GM19193 (cell line): ENCODE results near the gene ITSN1.

Experiments used
- POLR2A ChIP-seq: IDR thresholded peaks from 4 replicates; pipeline ENCODE4 v1.6.1; 2011; ENCODE audit not compliant: insufficient read depth, insufficient read length; ENCODE audit errors: extremely low read depth

The ITSN1 gene

GRCh38 chr21:33880626-33881025, 238.3 kb downstream of the ITSN1 start:
- TF ChIP-seq POLR2A: no peak

- no peak for TF ChIP-seq POLR2A
These were observed 239.6 kb downstream of the ITSN1 start for GRCh38 chr21:33881689-33882440.

GRCh38 chr21:33883118-33883517, 240.8 kb downstream of the ITSN1 start:
- TF ChIP-seq POLR2A: no peak

- TF ChIP-seq POLR2A: no peak
These were observed 242.3 kb downstream of the ITSN1 start for GRCh38 chr21:33884376-33885171.

- no peak for TF ChIP-seq POLR2A
These were observed 242.8 kb downstream of the ITSN1 start for GRCh38 chr21:33885172-33885514.

GRCh38 chr21:33886321-33886720, 244.0 kb downstream of the ITSN1 start:
- no peak for TF ChIP-seq POLR2A

- TF ChIP-seq POLR2A: no peak
These were observed 247.9 kb downstream of the ITSN1 start for GRCh38 chr21:33890187-33890586.

- no peak for TF ChIP-seq POLR2A
These were observed 250.6 kb downstream of the ITSN1 start for GRCh38 chr21:33892853-33893252.

- TF ChIP-seq POLR2A: no peak
These were observed 251.6 kb downstream of the ITSN1 start for GRCh38 chr21:33893917-33894316.

GRCh38 chr21:33894736-33895288, 252.5 kb downstream of the ITSN1 start:
- TF ChIP-seq POLR2A: no peak

GRCh38 chr21:33895356-33895755, 253.1 kb downstream of the ITSN1 start:
- TF ChIP-seq POLR2A: no peak

- no peak for TF ChIP-seq POLR2A
These were observed 254.4 kb downstream of the ITSN1 start for GRCh38 chr21:33896691-33897090.

GRCh38 chr21:33897098-33897497, 254.8 kb downstream of the ITSN1 start:
- no peak for TF ChIP-seq POLR2A

GRCh38 chr21:33897739-33898138, 255.4 kb downstream of the ITSN1 start:
- no peak for TF ChIP-seq POLR2A

GRCh38 chr21:33898586-33898985, 256.3 kb downstream of the ITSN1 start:
- TF ChIP-seq POLR2A: no peak

- no peak for TF ChIP-seq POLR2A
These were observed 256.9 kb downstream of the ITSN1 start for GRCh38 chr21:33899199-33899598.
